Liver (tissue), 9 donors: ENCODE data around the gene CEMIP. TPM values are rescaled to one million over a fixed set of nuclear protein-coding genes. Genes with fewer than 3 reads are reported as not detected.

Experiments
- DNase-seq: peaks from one replicate; pipeline ENCODE4 v3.0.0-alpha.2; 2017; ENCODE audit warnings: low spot score
- H3K27ac ChIP-seq, 2 donors: one replicate each; pipeline ENCODE4 v1.7.0; 2013; ENCODE audit warnings: inconsistent platforms in 2 of 2, low read length in 2 of 2, control low read depth in 1 of 2, low read depth in 1 of 2, mild to moderate bottlenecking in 1 of 2
- H3K27me3 ChIP-seq, 4 donors: one replicate each; pipeline versions ENCODE4 v1.6.1 to v1.7.0; 2013; ENCODE audit warnings: low read length in 3 of 4, inconsistent platforms in 1 of 4, mild to moderate bottlenecking in 1 of 4, moderate library complexity in 1 of 4; ENCODE audit not compliant: control insufficient read depth in 4 of 4, insufficient read depth in 4 of 4
- H3K36me3 ChIP-seq, 4 donors: one replicate each; pipeline versions ENCODE4 v1.6.1 to v1.7.0; 2013; ENCODE audit warnings: low read length in 3 of 4, mild to moderate bottlenecking in 3 of 4, low read depth in 1 of 4, moderate library complexity in 1 of 4; ENCODE audit not compliant: control insufficient read depth in 4 of 4, insufficient read depth in 3 of 4
- H3K4me1 ChIP-seq, 4 donors: one replicate each; pipeline versions ENCODE4 v1.6.1 to v1.7.0; 2013; ENCODE audit warnings: low read length in 3 of 4, mild to moderate bottlenecking in 3 of 4, moderate library complexity in 1 of 4; ENCODE audit not compliant: control insufficient read depth in 4 of 4, insufficient read depth in 4 of 4
- H3K4me3 ChIP-seq, 3 donors: one replicate each; pipeline versions ENCODE4 v1.6.1 to v1.7.0; 2013; ENCODE audit warnings: low read length in 3 of 3, control low read depth in 1 of 3, low read depth in 1 of 3, mild to moderate bottlenecking in 1 of 3
- H3K9ac ChIP-seq, 2 donors: one replicate each; pipeline ENCODE4 v1.7.0; 2013; ENCODE audit warnings: low read length in 2 of 2, mild to moderate bottlenecking in 2 of 2, moderate library complexity in 2 of 2, control low read depth in 1 of 2, low read depth in 1 of 2
- H3K9me3 ChIP-seq, 4 donors: one replicate each; pipeline versions ENCODE4 v1.6.1 to v1.7.0; 2013; ENCODE audit warnings: low read length in 3 of 4; ENCODE audit not compliant: control insufficient read depth in 4 of 4
- EGR1 ChIP-seq, 2 donors: IDR thresholded peaks; 2 replicates each; pipeline ENCODE4 v1.6.1; 2016 to 2018; ENCODE audit warnings: antibody characterized with exemption in 2 of 2, low read depth in 2 of 2
- FOXA1 ChIP-seq: IDR thresholded peaks from 2 replicates; pipeline ENCODE4 v1.6.1; 2016; ENCODE audit warnings: antibody characterized with exemption
- FOXA2 ChIP-seq: IDR thresholded peaks from 2 replicates; pipeline ENCODE4 v1.6.1; 2016; ENCODE audit warnings: antibody characterized with exemption
- GABPA ChIP-seq, 2 donors: IDR thresholded peaks in 1 of 2; conservative IDR thresholded peaks in 1 of 2; 2 replicates each; pipeline ENCODE4 v1.6.1; 2016; ENCODE audit warnings: antibody characterized with exemption in 2 of 2, mild to moderate bottlenecking in 1 of 2, moderate library complexity in 1 of 2
- HNF4A ChIP-seq, 2 donors: conservative IDR thresholded peaks; 2 replicates each; pipeline ENCODE4 v1.6.1; 2016; ENCODE audit warnings: antibody characterized with exemption in 2 of 2, mild to moderate bottlenecking in 2 of 2
- HNF4G ChIP-seq: IDR thresholded peaks from 2 replicates; pipeline ENCODE4 v1.6.1; 2016; ENCODE audit warnings: antibody characterized with exemption
- JUND ChIP-seq, 2 donors: IDR thresholded peaks; 2 replicates each; pipeline ENCODE4 v1.6.1; 2016; ENCODE audit warnings: antibody characterized with exemption in 2 of 2
- NR2F2 ChIP-seq: IDR thresholded peaks from 2 replicates; pipeline ENCODE4 v1.6.1; 2016; ENCODE audit warnings: antibody characterized with exemption
- RAD21 ChIP-seq, 2 donors: IDR thresholded peaks; 2 replicates each; pipeline ENCODE4 v1.6.1; 2016; ENCODE audit warnings: antibody characterized with exemption in 2 of 2, mild to moderate bottlenecking in 2 of 2
- RXRA ChIP-seq, 2 donors: IDR thresholded peaks; 2 replicates each; pipeline ENCODE4 v1.6.1; 2017 to 2018; ENCODE audit warnings: antibody characterized with exemption in 2 of 2, mild to moderate bottlenecking in 1 of 2
- SP1 ChIP-seq: IDR thresholded peaks from 2 replicates; pipeline ENCODE4 v1.6.1; 2018; ENCODE audit warnings: antibody characterized with exemption, mild to moderate bottlenecking
- TAF1 ChIP-seq: conservative IDR thresholded peaks from 2 replicates; pipeline ENCODE4 v1.6.1; 2016; ENCODE audit warnings: antibody characterized with exemption, mild to moderate bottlenecking
- YY1 ChIP-seq: IDR thresholded peaks from 2 replicates; pipeline ENCODE4 v1.6.1; 2016; ENCODE audit warnings: antibody characterized with exemption, mild to moderate bottlenecking
- WGBS: extraction: QIAGEN DNeasy Blood & Tissue Kit; methylation state at CpG from one replicate; pipeline ENCODE4 v1.1.7; 2013; 5-methylcytosine and 5-hydroxymethylcytosine counted together
- polyA plus RNA-seq, 2 donors: library from polyadenylated mRNA; stranded (reverse) in 1 of 2; unstranded in 1 of 2; fragments of 200-250 nt in 1 of 2; fragments of >200 nt in 1 of 2; fragmentation: Nextera tagmentation in 1 of 2; extraction: Ambion mirVana in 1 of 2; gene quantifications; one replicate each; pipeline versions ENCODE4 v1.2.1 to v1.2.3, GENCODE V29; 2013 to 2015
- total RNA-seq, 2 donors: library from RNA; depleted of rRNA; stranded (reverse); fragments of >200 nt; gene quantifications; one replicate each; pipeline ENCODE4 v1.2.3, GENCODE V29; 2014
- TF ChIP-seq, protein P1 (sequence below): fragments of 150-350 bp; IDR thresholded peaks from 2 replicates; pipeline ENCODE4 v1.5.1; 2017; ENCODE audit warnings: improper control_type of control experiment, low read depth, low read length; ENCODE audit not compliant: missing input control
- TF ChIP-seq, protein P2 (sequence below): IDR thresholded peaks from 2 replicates; pipeline ENCODE4 v1.6.1; 2016; ENCODE audit warnings: antibody characterized with exemption
- TF ChIP-seq, protein P3 (sequence below): IDR thresholded peaks from 2 replicates; pipeline ENCODE4 v1.6.1; 2016; ENCODE audit warnings: antibody characterized with exemption
- TF ChIP-seq, protein P4 (sequence below): IDR thresholded peaks from 2 replicates; pipeline ENCODE4 v1.6.1; 2016; ENCODE audit warnings: antibody characterized with exemption
- TF ChIP-seq, protein P5 (sequence below): IDR thresholded peaks from 2 replicates; pipeline ENCODE4 v1.6.1; 2016; ENCODE audit warnings: antibody characterized with exemption, mild to moderate bottlenecking
- donor health status: healthy.
- donor health status: healthy.
- donor health status: healthy.
- donor health status: healthy.
- donor health status: healthy.

The CEMIP gene
- total and polyA plus RNA-seq, 4 donors = under 0.01 to 0.89 (median 0.21) TPM

DNA sequence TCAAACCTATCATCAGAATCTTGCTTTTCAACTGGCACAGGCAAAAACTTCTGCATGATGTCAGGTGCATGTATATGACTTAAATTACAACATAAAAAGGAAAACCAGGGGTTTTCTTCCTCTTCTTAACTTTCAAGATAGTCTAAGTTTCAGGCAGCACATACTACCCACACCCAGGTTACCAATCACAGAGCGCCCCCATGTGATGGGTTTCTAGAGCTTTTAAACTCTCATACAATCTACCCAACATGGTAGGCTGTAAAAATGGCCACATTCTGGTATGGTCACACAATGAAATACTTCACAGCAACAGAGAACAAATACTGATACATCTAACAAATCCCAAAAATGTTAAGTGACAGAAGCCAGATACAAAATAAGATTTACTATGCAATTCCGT, 203.0 kb downstream of the CEMIP start (continued):
- TF ChIP-seq, protein P1, sequence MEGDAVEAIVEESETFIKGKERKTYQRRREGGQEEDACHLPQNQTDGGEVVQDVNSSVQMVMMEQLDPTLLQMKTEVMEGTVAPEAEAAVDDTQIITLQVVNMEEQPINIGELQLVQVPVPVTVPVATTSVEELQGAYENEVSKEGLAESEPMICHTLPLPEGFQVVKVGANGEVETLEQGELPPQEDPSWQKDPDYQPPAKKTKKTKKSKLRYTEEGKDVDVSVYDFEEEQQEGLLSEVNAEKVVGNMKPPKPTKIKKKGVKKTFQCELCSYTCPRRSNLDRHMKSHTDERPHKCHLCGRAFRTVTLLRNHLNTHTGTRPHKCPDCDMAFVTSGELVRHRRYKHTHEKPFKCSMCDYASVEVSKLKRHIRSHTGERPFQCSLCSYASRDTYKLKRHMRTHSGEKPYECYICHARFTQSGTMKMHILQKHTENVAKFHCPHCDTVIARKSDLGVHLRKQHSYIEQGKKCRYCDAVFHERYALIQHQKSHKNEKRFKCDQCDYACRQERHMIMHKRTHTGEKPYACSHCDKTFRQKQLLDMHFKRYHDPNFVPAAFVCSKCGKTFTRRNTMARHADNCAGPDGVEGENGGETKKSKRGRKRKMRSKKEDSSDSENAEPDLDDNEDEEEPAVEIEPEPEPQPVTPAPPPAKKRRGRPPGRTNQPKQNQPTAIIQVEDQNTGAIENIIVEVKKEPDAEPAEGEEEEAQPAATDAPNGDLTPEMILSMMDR = no peak
- TF ChIP-seq HNF4G = no peak
- TF ChIP-seq, protein P2, sequence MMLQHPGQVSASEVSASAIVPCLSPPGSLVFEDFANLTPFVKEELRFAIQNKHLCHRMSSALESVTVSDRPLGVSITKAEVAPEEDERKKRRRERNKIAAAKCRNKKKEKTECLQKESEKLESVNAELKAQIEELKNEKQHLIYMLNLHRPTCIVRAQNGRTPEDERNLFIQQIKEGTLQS = no peak
- no peak for TF ChIP-seq FOXA1
- no peak for TF ChIP-seq JUND (IDR thresholded peaks at IDR 0.05)
- no peak for TF ChIP-seq GABPA (IDR thresholded peaks at IDR 0.05 in 1 of 2, conservative IDR thresholded peaks at IDR 0.05 in 1 of 2)

DNA sequence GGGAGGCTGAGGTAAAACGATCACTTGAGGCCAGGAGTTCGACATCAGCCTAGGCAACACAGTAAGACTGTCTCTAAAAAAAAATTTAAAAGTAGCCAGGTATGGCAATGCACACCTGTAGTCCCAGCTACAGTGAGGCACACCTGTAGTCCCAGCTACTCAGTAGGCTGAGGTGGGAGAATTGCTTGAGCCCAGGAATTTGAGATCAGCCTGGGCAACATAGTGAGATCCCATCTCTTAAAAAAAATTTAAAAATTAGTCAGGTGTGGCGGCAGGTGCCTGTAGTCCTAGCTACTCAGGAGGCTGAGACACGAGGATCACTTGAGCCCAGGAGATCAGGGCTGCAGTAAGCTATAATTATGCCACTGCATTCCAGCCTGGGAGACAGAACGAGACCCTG, 203.7 kb downstream of the CEMIP start:
- no peak for DNase-seq
- Histone ChIP-seq H3K27ac (no peak overlapping the region), H3K9me3 (no peaks in the 10 kb centered on the region), H3K4me1 (peaks cover 2 to 13% (median 6%) of the 10 kb centered on the region in 4 donors), H3K9ac (no peak overlapping the region), H3K27me3 (no peaks in the 10 kb centered on the region), H3K4me3 (no peak overlapping the region), H3K36me3 (peaks cover 6 to 20% (median 15%) of the 10 kb centered on the region in 4 donors)
- 84% methylated on average over 5 of the region's 5 CpGs for WGBS
- no peak for TF ChIP-seq FOXA2
- TF ChIP-seq EGR1 (IDR thresholded peaks at IDR 0.05; ENCODE audit: low read depth in 2 of 2) = no peak
- TF ChIP-seq, protein P3, sequence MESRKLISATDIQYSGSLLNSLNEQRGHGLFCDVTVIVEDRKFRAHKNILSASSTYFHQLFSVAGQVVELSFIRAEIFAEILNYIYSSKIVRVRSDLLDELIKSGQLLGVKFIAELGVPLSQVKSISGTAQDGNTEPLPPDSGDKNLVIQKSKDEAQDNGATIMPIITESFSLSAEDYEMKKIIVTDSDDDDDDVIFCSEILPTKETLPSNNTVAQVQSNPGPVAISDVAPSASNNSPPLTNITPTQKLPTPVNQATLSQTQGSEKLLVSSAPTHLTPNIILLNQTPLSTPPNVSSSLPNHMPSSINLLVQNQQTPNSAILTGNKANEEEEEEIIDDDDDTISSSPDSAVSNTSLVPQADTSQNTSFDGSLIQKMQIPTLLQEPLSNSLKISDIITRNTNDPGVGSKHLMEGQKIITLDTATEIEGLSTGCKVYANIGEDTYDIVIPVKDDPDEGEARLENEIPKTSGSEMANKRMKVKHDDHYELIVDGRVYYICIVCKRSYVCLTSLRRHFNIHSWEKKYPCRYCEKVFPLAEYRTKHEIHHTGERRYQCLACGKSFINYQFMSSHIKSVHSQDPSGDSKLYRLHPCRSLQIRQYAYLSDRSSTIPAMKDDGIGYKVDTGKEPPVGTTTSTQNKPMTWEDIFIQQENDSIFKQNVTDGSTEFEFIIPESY = no peak
- TF ChIP-seq, protein P1 = no peak
- TF ChIP-seq, protein P4, sequence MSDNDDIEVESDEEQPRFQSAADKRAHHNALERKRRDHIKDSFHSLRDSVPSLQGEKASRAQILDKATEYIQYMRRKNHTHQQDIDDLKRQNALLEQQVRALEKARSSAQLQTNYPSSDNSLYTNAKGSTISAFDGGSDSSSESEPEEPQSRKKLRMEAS = no peak
- TF ChIP-seq SP1 = no peak
- TF ChIP-seq RAD21 (IDR thresholded peaks at IDR 0.05) = no peak
- TF ChIP-seq JUND (IDR thresholded peaks at IDR 0.05) = no peak
- no peak for TF ChIP-seq RXRA (IDR thresholded peaks at IDR 0.05)
- no peak for TF ChIP-seq YY1
- TF ChIP-seq NR2F2 = no peak
- TF ChIP-seq TAF1 = no peak
- no peak for TF ChIP-seq GABPA (IDR thresholded peaks at IDR 0.05 in 1 of 2, conservative IDR thresholded peaks at IDR 0.05 in 1 of 2)
- TF ChIP-seq HNF4A (conservative IDR thresholded peaks at IDR 0.05) = no peak
- no peak for TF ChIP-seq HNF4G
- TF ChIP-seq, protein P2 = no peak
- TF ChIP-seq, protein P5, sequence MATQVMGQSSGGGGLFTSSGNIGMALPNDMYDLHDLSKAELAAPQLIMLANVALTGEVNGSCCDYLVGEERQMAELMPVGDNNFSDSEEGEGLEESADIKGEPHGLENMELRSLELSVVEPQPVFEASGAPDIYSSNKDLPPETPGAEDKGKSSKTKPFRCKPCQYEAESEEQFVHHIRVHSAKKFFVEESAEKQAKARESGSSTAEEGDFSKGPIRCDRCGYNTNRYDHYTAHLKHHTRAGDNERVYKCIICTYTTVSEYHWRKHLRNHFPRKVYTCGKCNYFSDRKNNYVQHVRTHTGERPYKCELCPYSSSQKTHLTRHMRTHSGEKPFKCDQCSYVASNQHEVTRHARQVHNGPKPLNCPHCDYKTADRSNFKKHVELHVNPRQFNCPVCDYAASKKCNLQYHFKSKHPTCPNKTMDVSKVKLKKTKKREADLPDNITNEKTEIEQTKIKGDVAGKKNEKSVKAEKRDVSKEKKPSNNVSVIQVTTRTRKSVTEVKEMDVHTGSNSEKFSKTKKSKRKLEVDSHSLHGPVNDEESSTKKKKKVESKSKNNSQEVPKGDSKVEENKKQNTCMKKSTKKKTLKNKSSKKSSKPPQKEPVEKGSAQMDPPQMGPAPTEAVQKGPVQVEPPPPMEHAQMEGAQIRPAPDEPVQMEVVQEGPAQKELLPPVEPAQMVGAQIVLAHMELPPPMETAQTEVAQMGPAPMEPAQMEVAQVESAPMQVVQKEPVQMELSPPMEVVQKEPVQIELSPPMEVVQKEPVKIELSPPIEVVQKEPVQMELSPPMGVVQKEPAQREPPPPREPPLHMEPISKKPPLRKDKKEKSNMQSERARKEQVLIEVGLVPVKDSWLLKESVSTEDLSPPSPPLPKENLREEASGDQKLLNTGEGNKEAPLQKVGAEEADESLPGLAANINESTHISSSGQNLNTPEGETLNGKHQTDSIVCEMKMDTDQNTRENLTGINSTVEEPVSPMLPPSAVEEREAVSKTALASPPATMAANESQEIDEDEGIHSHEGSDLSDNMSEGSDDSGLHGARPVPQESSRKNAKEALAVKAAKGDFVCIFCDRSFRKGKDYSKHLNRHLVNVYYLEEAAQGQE = no peak
- no peak for TF ChIP-seq FOXA1
